DOHH2 (cell line): ENCODE data around the gene CLIC4.

Source experiments
- H3F3A ChIP-seq: fragments of 200-600 bp; sonication (generic), shearing (Covaris generic); 2 replicates; pipeline ENCODE4 v1.6.0; 2016; ENCODE audit warnings: antibody characterized with exemption, mild to moderate bottlenecking; ENCODE audit not compliant: control insufficient read depth, insufficient read depth
- H3K27ac ChIP-seq: fragments of 200-600 bp; sonication (generic); 2 replicates; pipeline ENCODE4 v1.5.1; 2014; ENCODE audit warnings: low read depth, mild to moderate bottlenecking, low read length, moderate library complexity
- H3K27me3 ChIP-seq: fragments of 200-600 bp; sonication (generic); 2 replicates; pipeline ENCODE4 v1.6.1; 2014; ENCODE audit warnings: mild to moderate bottlenecking, low read length, mixed read lengths; ENCODE audit not compliant: control insufficient read depth
- H3K36me3 ChIP-seq: fragments of 200-600 bp; sonication (generic); 2 replicates; pipeline ENCODE4 v1.6.1; 2014; ENCODE audit warnings: mild to moderate bottlenecking, low read length, moderate library complexity, mixed read lengths; ENCODE audit not compliant: control insufficient read depth
- H3K4me1 ChIP-seq: fragments of 200-600 bp; sonication (generic); 2 replicates; pipeline ENCODE4 v1.6.1; 2014; ENCODE audit warnings: mild to moderate bottlenecking, low read length, mixed read lengths; ENCODE audit not compliant: control insufficient read depth
- H3K4me2 ChIP-seq: fragments of 200-600 bp; sonication (generic); 2 replicates; pipeline ENCODE4 v1.6.0; 2014; ENCODE audit warnings: mild to moderate bottlenecking, low read length, moderate library complexity
- H3K4me3 ChIP-seq: fragments of 200-600 bp; sonication (generic); 2 replicates; pipeline ENCODE4 v1.5.1; 2014; ENCODE audit warnings: mild to moderate bottlenecking, low read length, mixed read lengths
- H3K79me2 ChIP-seq: fragments of 200-600 bp; sonication (generic); 2 replicates; pipeline ENCODE4 v1.6.1; 2014; ENCODE audit warnings: mild to moderate bottlenecking, low read length, mixed read lengths; ENCODE audit not compliant: control insufficient read depth
- H3K9me2 ChIP-seq: fragments of 200-600 bp; sonication (generic); replicated peaks from 2 replicates; pipeline ENCODE4 v1.6.1; 2014; ENCODE audit warnings: mild to moderate bottlenecking, low read length, mixed read lengths; ENCODE audit not compliant: control insufficient read depth
- H3K9me3 ChIP-seq: fragments of 200-600 bp; sonication (generic); 2 replicates; pipeline ENCODE4 v1.6.1; 2014; ENCODE audit warnings: antibody characterized with exemption, low read length, mixed read lengths; ENCODE audit not compliant: control insufficient read depth, insufficient read depth
- H4K20me1 ChIP-seq: fragments of 200-600 bp; sonication (generic); 2 replicates; pipeline ENCODE4 v1.6.0; 2014; ENCODE audit warnings: low read depth, mild to moderate bottlenecking, antibody characterized with exemption, low read length, moderate library complexity; ENCODE audit not compliant: control insufficient read depth, insufficient read depth
- EZH2phosphoT487 ChIP-seq: fragments of 200-600 bp; sonication (generic); IDR thresholded peaks from 2 replicates; pipeline ENCODE4 v1.6.1; 2017; ENCODE audit warnings: borderline replicate concordance, mild to moderate bottlenecking, antibody characterized with exemption, low read length, moderate library complexity, mixed read lengths
- TF ChIP-seq, protein P1 (sequence below): fragments of 200-600 bp; sonication (generic); IDR thresholded peaks from one replicate; pipeline ENCODE4 v1.5.1; 2014; ENCODE audit warnings: antibody characterized with exemption, mild to moderate bottlenecking, low read depth, low read length; ENCODE audit not compliant: poor library complexity, severe bottlenecking

The CLIC4 gene

DNA sequence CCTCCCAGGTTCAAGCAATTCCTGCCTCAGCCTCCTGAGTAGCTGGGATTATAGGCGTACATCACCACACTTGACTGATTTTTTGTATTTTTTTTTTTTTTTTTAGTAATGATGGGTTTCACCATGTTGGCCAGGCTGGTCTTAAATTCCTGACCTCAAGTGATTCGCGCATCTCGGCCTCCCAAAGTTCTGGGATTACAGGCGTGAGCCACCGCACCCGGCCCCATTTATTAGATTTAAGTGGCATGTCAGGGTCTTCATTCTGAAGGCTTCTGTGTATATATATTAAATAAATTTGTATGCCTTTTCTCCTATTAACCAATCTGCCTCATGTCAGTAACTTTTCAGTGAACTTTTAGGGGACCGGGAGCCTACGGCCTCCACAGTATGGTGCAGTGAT, 6.0 kb upstream of the CLIC4 start:
- H3K36me3 ChIP-seq, result no peaks in the 10 kb centered on the region
- H3K9me2 ChIP-seq, result no peaks in the 10 kb centered on the region
- H3K27ac ChIP-seq, result no peak overlapping the region
- H3K27me3 ChIP-seq, result no peaks in the 10 kb centered on the region
- peaks cover 78% of the 10 kb centered on the region for H3K4me1 ChIP-seq
- H3K4me2 ChIP-seq, result no peak overlapping the region
- TF ChIP-seq, protein P1, sequence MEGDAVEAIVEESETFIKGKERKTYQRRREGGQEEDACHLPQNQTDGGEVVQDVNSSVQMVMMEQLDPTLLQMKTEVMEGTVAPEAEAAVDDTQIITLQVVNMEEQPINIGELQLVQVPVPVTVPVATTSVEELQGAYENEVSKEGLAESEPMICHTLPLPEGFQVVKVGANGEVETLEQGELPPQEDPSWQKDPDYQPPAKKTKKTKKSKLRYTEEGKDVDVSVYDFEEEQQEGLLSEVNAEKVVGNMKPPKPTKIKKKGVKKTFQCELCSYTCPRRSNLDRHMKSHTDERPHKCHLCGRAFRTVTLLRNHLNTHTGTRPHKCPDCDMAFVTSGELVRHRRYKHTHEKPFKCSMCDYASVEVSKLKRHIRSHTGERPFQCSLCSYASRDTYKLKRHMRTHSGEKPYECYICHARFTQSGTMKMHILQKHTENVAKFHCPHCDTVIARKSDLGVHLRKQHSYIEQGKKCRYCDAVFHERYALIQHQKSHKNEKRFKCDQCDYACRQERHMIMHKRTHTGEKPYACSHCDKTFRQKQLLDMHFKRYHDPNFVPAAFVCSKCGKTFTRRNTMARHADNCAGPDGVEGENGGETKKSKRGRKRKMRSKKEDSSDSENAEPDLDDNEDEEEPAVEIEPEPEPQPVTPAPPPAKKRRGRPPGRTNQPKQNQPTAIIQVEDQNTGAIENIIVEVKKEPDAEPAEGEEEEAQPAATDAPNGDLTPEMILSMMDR, result no peak
- TF ChIP-seq EZH2phosphoT487, result no peak
- H4K20me1 ChIP-seq, result no peaks in the 10 kb centered on the region
- no peaks in the 10 kb centered on the region for H3K9me3 ChIP-seq
- peaks cover 23% of the 10 kb centered on the region; the same call in 1 of the 2 replicates for H3F3A ChIP-seq
- H3K4me3 ChIP-seq, result no peak overlapping the region
- H3K79me2 ChIP-seq, result no peaks in the 10 kb centered on the region

DNA sequence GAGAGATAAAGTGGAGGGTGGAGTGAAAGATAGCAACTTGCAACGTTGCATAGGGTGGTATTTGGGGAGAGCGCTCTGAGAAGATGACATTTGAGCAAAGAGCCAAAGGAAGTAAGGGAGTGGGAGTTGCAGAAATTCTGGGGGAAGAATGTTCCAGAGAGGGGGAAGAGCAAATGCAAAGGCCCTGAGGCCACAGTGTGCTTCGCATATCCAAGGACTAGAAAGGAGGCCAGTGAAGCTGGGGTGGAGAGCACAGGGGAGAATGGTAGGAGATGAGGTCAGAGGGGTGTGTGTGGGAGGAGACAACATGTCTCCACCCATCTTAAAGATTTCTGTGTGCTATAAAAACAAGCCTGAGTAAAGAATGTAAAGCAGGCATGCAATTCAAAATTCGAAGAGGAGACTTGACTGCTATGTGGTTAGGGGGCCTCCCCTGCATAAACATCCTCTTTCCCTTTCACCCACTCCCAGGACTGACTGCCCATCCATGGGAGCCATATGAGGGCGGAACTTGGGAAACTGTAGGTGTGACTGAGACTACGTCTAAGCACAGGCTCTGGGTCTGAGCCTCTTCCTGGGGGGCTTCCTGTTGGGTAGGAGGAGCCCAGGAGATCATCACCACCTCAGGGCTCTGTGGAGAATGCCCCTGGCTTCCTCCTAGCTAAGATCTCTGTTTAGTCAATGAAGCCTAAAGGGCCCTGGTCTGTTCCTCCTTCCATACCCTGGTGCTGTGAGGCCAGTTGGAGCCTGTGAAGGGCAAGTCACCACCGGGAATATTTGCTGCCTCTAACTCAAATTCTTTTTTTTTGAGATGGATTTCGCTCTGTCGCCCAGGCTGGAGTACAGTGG, 2.9 kb upstream of the CLIC4 start:
- Histone ChIP-seq H3K27ac (peak overlapping the region; percentile 39), H3K4me3 (peak overlapping the region; percentile 30), H3K9me2 (no peaks in the 10 kb centered on the region), H3K79me2 (peaks cover 22% of the 10 kb centered on the region), H3K4me1 (peaks cover 51% of the 10 kb centered on the region), H3K36me3 (peaks cover 15% of the 10 kb centered on the region), H3K4me2 (peak overlapping the region; percentile 55), H4K20me1 (no peaks in the 10 kb centered on the region), H3F3A (peaks cover 23% of the 10 kb centered on the region), H3K9me3 (no peaks in the 10 kb centered on the region), H3K27me3 (no peaks in the 10 kb centered on the region)
- no peak for TF ChIP-seq EZH2phosphoT487
- TF ChIP-seq, protein P1, result no peak

DNA sequence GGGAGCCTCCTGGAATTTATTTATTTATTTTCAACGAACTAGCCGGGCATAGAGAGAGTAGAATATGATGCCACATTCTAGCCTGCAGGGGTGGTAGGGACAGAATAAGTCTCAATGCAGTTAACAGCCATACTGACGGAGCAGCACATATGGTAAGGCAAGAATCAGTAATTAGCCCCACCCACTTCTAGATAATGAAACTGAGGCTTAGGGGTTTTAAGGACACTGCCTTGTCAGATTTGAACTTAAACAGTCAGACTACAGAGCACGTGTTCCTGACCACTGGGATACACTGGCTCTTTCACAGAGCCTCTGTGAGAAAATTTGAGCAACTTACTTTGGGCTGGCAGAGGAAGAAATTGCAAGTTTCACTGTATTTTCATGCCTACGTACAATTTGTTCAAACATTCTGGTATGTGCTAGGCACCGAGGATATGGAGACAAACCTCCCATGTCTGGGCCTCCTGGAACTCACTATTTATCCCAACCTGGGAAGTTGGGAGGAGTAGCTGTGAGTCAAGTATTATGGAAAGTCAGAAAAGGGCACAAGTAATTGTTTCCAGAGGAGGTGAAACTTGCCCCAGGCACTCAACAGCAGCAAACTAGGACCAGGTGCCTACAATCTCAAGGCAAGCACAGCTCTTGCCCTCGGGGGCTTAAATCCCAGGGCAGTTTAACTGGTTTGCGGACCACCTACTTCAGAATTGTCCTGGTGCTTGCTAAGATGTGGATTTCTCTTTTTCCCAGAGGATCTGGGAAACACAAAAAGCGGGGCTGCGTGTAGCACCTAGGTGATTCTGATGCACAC, 1.6 kb upstream of the CLIC4 start:
- peak overlapping the region; percentile 55 for H3K4me2 ChIP-seq
- H3K36me3 ChIP-seq, result peaks cover 15% of the 10 kb centered on the region
- no peaks in the 10 kb centered on the region for H3K27me3 ChIP-seq
- peak overlapping the region; percentile 16 for H3K27ac ChIP-seq
- no peaks in the 10 kb centered on the region for H3K9me2 ChIP-seq
- peaks cover 33% of the 10 kb centered on the region for H3F3A ChIP-seq
- H3K4me1 ChIP-seq, result peaks cover 52% of the 10 kb centered on the region
- peaks cover 34% of the 10 kb centered on the region for H3K79me2 ChIP-seq
- H4K20me1 ChIP-seq, result no peaks in the 10 kb centered on the region
- H3K9me3 ChIP-seq, result no peaks in the 10 kb centered on the region
- H3K4me3 ChIP-seq, result peak overlapping the region; percentile 40
- TF ChIP-seq EZH2phosphoT487, result no peak
- TF ChIP-seq, protein P1, result no peak
